GM21528 (cell line): ENCODE data around the gene PRR33.

ENCODE experiments used
- ATAC-seq: cut with Tn5 transposase; IDR thresholded peaks from one replicate; pipeline ENCODE4 v1.9.1; 2021; ENCODE audit warnings: mild to moderate bottlenecking, moderate library complexity; ENCODE audit not compliant: unreplicated experiment, low FRiP score

Gene PRR33

GRCh38 chr11:1928891-1929541, 37.3 kb upstream of the PRR33 start:
- ATAC-seq = no peak

- no peak for ATAC-seq
These were observed 36.8 kb upstream of the PRR33 start for GRCh38 chr11:1928470-1928890.

DNA sequence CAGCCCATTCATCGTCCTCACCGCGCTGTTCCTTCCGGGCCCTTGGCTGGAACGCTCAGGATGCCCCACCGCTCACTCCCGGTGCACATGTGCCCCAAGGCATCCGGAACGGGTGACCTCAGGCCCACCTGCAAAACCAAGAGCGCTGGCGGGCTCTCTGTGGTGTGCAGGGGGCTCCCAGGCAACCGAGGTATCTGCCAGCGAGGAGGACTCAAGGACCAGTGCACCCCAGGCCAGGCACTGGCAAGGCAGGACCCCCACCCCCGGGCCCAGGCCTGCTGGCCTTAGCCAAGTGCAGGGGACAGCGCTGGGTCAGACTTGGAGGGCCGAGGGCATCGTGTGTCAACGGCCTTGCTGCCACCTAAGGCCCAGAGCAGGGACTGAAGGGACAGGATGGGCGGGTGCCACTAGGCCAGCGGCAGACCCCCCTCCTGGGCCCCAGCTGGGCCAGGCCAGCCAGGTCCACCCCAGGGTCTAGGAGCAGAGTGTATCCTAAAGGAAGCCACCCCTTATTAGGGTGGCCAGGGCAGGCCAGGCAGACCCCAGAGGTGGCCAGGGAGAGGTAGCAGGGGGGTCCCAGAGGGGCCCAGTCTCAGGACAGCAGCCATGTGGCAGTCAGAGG, 36.3 kb upstream of the PRR33 start:
- ATAC-seq = no peak

DNA sequence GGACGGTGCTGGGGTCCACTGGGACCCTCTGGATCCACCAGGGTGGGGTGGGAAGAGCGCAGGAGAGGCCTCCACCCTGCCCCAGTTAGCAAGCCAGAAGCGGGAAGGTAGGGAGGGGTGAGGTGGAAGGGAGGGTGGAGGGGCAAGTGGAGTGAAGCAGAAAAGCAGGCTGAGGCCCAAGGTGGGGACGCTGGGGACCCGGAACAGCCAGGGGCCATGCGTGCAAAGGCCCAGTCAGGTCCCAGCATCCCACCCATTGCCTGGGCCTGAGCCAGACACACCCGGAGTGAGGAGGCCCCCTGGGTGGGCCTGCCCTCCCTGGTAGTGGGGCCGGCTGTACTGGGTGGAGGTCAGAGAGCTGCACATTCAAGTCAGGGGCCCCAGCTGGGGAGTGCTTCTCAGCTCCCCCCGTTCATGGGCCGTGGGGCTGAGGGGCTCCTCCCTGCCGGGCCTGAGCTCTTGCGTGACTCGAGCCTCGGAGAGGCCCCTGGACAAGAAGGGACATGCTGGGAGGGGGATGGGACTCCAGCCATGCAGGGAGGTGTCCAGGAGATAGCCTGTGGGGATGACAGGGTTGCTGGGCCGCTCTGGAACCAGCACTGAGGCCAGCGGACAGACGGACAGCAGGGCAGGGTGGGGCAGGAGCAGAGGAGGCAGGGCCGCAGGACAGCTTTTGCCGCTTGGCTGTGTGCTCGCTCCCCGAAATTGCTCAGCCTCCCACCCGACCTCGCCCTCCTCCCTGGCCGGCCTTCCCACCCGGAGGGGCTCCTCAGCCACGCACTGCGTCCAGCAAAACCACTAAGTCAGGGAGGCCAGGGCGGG, 35.5 kb upstream of the PRR33 start:
- no peak for ATAC-seq

DNA sequence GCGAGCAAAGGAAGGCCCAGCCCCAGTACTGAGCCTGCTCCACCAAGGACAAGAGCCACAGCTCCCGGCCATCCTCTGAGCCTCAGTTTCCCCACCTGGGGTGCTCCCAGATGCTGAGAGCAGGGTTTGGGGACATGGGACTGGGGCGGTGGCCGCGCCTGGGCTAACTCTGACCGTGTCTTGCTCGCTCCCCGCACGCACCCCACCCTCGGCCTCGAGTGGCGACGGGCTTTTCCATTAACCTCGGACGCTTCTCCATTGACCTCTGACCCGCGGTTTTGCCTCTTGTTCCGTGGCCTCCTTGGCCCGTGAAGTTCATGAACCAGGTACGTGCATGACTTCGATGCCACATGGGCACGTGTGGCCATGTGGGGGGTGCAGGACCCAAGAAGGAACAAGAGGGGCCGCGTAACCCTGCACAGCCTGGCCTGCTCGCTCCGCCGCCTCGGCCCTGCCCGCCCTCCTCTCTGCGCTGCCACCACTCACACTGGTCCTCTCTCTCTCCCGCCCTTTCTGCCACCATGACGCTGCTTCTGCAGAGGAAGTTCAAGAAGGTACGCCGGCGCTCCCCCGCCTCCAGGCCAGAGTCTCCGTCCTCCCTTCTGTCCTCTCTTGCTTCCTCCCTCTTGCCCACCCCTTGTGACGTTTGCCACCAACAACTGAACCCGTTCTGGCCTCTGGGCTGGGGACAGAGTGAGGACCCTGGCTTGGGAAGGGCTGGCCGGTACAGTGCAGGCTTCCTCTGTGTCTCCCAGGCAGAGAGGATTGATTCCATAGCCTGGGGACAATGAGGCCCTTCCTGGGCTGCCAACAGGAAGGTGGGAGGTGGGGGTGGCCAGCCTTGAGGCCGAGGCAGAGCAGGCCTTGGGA, 34.7 kb upstream of the PRR33 start:
- no peak for ATAC-seq

GRCh38 chr11:1925373-1926155, 33.9 kb upstream of the PRR33 start:
- ATAC-seq = no peak

DNA sequence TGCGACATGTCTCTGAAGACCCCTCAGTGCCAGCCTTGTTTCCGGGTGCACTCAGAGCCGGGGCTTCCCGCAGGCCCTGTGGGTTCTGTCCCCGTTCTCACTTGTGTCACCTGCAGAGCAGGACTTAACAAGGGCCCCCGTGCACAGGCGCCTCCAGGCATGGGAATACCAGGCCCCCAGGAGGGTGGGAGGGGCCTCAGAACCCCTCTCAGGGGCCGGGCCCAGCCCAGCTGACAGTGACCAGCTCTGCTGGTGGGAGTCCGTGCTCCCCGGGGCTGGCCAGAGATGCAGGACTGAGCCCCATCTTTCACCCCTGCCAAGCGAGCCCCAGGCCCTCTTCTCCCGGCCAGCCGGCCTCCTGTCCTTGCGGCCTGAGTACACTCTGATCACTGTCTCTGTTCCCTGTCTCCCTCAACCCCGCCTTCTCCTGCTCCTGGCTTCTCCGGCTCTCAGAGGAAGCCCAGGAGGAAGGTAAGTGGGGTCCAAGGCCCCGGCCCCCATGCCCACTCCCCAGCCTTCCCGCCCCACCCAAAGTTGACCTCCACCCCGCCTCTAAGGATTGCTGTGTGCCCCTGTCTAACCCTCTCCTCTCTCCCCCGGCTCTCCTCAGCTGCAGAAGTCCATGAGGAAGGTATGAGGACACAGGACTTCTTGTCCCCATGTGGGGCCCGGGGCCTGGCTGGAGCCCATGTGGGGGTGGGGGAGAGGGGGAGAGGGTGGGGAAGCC, 33.1 kb upstream of the PRR33 start:
- no peak for ATAC-seq

GRCh38 chr11:1924181-1924580, 32.5 kb upstream of the PRR33 start:
- ATAC-seq = no peak

- no peak for ATAC-seq
These were observed 31.7 kb upstream of the PRR33 start for GRCh38 chr11:1923201-1923956.

DNA sequence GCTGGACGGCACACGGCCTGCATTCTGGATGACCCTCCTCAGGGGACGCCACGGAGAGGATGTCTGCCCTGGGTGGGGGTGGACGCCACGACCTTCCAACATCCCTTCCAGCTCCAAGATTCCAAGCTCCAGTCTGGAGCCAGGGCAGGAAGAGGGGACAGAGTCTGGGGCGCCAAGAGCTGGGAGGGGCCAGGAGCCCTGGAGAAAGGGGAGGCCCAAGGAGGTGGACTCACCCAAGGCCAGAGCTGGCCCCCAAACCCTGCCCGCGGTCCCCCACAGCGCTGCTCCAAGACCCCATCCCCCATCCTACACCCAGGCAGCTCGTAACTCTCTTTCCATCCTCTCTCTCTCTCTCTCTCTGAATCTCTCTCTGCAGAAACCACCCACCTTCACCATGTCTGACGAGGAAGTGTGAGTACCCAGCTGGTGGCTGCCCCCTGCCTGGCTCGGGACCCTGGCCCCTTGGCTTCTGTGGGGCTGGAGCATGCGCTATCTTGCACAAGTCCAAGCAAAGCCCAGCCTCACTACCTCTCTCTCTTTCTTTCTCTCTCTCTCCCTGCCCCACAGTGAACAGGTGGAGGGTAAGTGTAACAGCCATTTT, 30.9 kb upstream of the PRR33 start:
- ATAC-seq = no peak

DNA sequence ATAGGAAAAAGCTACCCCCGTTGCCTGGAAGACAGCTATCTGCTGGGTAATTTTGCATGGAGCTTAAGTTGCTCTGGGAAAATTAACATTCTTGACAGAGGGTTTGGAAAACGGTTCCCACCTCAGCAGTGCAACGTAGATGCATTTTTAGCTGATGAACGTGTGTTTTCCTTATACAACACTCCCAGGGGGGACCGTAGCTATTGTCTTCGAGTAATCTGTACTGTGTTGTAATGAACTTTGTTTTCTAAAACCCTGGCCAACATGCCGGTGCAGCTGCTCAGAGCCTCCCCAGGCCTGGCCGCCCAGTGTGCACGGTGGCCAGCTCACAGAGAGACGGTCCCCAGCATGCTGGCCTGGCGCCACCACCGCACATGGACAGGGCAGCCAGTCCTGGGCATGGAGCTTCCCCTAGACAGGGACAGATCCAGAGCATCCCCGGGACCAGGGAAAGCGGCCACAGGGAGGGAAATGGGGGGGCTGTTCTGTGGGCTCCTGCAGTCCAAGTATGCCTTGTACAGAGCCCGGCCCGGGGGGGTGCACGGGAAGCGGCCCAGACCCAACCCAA, 30.0 kb upstream of the PRR33 start:
- no peak for ATAC-seq

- no peak for ATAC-seq
These were observed 29.3 kb upstream of the PRR33 start for GRCh38 chr11:1920909-1921573.

- no peak for ATAC-seq
These were observed 28.6 kb upstream of the PRR33 start for GRCh38 chr11:1920128-1920908.

- no peak for ATAC-seq
These were observed 27.9 kb upstream of the PRR33 start, which contains the start of gene TNNT3 for GRCh38 chr11:1919391-1920127. Gene TNNT3, plus strand, starts transcription at chr11:1919703. Its CDS starts 3,172 bp downstream, at chr11:1922875.

- no peak for ATAC-seq
These were observed 27.0 kb upstream of the PRR33 start for GRCh38 chr11:1918436-1919315.
